GM21529 (cell line): ENCODE data around the gene PRKCA.
"Not testable (repeated sequence)": the region's sequence is repeated elsewhere in the genome, so short reads cannot be mapped to it uniquely, and the experiment has no call there.

Source experiments
- ATAC-seq: cut with Tn5 transposase; IDR thresholded peaks from one replicate; pipeline ENCODE4 v1.9.1; 2021; ENCODE audit not compliant: unreplicated experiment

PRKCA gene

GRCh38 chr17:66695098-66695497 lies 392.7 kb downstream of the PRKCA start:
- ATAC-seq: no peak

DNA sequence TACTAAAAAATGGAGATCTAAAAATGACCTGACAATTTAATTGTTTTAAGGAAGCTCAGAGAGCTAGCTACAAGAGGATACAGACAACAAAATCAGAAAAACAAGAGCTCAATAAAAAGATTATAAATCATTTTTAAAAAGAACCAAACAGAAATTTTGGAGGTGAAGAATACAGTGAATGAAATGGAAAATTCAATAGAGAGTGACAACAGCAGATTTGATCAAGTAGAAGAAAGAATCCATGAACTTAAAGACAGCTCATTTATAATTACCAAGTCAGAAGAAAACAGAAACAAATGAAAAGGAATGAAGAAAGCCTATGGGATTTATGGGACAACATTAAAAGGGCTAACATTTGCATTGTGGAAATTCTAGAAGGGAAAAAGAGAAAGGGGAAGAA lies 395.9 kb downstream of the PRKCA start:
- ATAC-seq: no peak

- ATAC-seq: no peak
Observed at GRCh38 chr17:66701462-66701861, 399.0 kb downstream of the PRKCA start.

DNA sequence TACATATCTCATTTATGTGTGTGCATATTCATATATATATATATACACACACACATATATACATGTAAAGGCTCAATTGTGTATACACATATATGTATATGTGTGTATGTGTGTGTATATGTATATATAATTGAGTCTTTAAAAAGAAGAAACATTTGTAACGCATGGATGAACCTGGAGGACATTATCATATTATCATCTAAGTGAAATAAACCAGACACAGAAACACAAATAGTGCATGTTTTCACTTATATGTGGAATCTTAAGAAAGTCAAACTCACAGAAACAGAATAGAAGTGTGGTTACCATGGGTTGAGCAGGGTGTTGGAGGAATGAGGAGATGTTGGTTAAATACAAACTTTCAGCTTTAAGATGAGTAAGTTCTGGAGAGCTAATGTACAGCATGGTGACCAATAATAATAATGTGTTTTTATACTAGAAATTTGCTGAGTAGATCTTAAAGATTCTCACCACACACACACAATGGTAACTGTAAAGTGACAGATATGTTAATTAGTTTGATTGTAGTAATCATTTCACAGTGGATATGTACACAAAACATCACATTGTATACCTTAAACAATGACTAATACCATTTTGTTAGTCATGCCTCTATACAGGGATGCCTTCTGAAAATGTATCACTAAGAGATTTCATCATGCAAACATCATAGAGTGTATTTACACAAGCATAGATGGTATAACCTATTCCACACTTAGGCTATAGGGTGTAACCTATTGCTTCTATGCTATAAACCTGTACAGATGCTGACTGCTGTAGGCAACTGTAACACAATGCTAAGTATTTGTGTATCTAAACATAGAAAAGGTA lies 399.9 kb downstream of the PRKCA start:
- ATAC-seq: no peak

DNA sequence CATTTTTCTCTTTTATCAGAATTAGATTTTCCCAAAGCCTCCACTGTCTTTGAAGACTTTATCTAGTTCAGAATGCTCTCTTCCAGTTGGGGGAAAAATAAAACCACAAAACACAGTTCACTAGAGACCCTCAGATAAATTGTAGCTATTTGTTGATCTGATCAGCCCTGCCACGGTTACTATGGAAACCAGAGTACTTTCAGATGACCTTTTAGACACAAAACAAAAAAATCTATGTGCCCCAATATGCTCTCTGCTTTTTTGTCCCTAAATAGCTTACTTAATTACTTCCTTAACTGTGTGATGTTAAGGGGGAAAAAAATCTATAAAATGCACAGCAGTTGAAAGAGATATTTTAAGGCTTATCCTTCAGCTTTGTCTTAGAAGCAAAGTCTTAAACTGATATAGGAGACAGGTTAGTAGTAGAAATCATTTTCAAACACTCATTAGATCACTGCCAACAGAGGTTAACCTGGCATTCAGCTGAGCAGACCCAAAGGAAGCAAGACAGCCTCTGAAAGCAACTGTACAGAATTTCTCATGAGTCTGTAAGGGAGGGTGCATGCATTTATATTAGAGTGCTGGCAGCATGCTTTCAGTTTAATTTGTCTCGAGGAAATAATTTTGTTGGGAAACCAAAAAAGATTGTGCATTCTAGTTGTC lies 402.6 kb downstream of the PRKCA start:
- no peak for ATAC-seq

DNA sequence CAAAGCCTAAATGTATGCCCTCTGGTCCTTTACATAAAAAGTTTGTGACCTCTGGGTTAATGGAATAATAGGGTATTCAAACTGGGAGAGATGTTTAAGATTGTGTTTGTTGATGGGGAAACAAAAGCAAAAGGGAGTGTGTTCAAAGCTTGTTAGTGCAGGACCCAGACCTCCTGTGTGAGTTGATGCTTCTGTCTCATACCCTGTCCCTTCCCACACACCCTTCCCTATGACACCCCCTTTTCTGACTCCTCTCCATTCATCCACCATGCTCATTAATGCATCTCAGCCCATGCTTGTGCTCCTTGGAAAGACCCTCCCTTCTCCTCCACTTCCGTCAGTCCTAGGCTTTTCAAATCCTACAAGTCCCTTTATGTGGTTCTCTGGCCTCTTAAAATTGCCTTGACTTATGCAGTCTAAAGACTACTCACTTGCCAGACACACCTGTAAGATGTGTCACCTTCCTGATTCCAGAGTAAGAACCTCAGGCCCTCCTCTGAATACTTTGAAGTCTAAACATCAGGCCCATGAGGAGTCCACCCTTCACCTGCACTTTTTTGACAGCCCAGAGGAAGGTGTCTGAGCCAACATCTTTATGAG lies 404.5 kb downstream of the PRKCA start:
- no peak for ATAC-seq

DNA sequence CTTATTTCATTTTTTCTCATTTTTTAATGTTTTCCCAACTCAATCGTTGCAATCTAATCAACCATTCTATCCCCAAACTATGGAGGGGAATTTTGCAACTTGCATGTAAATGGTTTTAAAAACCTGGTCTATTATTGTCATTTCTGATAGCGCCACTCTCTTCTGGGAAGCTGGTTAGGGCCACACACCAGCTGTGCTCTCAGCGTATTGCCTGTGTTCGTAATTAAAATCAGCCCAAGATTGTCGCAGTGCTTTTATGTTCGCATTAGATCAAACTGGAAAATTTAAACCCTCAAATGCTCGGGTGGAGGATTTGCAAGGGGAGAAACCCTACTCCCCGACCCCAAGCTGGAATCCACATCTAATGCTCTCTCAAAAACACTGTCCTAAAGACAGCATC lies 409.0 kb downstream of the PRKCA start:
- ATAC-seq: no peak

DNA sequence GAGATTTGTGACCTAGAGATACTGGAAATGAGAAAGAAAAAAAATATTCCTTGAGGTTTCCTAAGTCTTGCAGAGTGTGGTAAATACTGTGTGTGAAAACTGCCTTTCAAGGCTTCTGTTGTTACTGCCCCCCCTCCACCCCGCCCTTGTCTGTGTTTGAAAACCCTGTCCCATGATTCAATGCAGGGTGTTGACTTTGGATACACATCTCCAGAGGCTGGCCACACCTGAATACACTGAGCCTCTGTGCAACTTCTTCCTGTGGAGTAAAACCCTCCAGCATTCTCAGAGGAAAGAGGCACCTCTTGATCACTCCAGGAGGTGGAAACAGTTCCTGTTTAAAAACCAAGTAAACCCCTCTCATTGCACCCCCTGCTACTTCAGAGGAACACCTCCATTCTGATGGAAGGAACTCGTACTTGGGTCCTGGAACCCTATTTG lies 409.5 kb downstream of the PRKCA start:
- no peak for ATAC-seq

- no peak for ATAC-seq
Observed at GRCh38 chr17:66712453-66712852, 410.0 kb downstream of the PRKCA start.

GRCh38 chr17:66713021-66713532 lies 410.7 kb downstream of the PRKCA start:
- ATAC-seq: not testable (repeated sequence)

GRCh38 chr17:66713533-66714042 lies 411.2 kb downstream of the PRKCA start:
- peak; percentile 60 for ATAC-seq

GRCh38 chr17:66714046-66715023 lies 411.9 kb downstream of the PRKCA start:
- no peak for ATAC-seq

GRCh38 chr17:66715076-66715675 lies 412.8 kb downstream of the PRKCA start:
- ATAC-seq: no peak

GRCh38 chr17:66715745-66716156 lies 413.3 kb downstream of the PRKCA start:
- peak; percentile 39 for ATAC-seq

- ATAC-seq: no peak
Observed at GRCh38 chr17:66716236-66717026, 414.0 kb downstream of the PRKCA start.

GRCh38 chr17:66717641-66718058 lies 415.2 kb downstream of the PRKCA start:
- ATAC-seq: peak; percentile 58

GRCh38 chr17:66720027-66720426 lies 417.6 kb downstream of the PRKCA start:
- no peak for ATAC-seq

- no peak for ATAC-seq
Observed at GRCh38 chr17:66720567-66720966, 418.2 kb downstream of the PRKCA start.

- no peak for ATAC-seq
Observed at GRCh38 chr17:66722341-66722740, 419.9 kb downstream of the PRKCA start.
